ENCODE results near the gene MYBPC3. TPM values are rescaled to one million over a fixed set of nuclear protein-coding genes. Genes with fewer than 3 reads are reported as not detected.
"Not testable (repeated sequence)": the region's sequence is repeated elsewhere in the genome, so short reads cannot be mapped to it uniquely, and the experiment has no call there.

Gene MYBPC3
- total and polyA plus RNA-seq, 2 donors (not counting 3 experiments of a cell fraction or from before 2014, with no cell fraction given) = not detected

GRCh38 chr11:47335733-47336132, 16.8 kb downstream of the MYBPC3 start:
- Histone ChIP-seq H3K4me1 (ENCODE audit: control insufficient read depth, extremely low read depth, insufficient read depth, low read length) (no peaks in the 10 kb centered on the region), H4K20me1 (replicated peaks; ENCODE audit: control insufficient read depth, extremely low read depth, insufficient read depth, low read length) (no peaks in the 10 kb centered on the region), H3K79me2 (ENCODE audit: control insufficient read depth, insufficient read depth, low read length) (no peaks in the 10 kb centered on the region), H3K36me3 (ENCODE audit: control insufficient read depth in 2 of 2, extremely low read depth in 1 of 2, insufficient read depth in 2 of 2, low read length in 2 of 2) (no peaks in the 10 kb centered on the region), H3K4me3 (replicated peaks in 1 of 3; ENCODE audit: insufficient read depth in 1 of 3, low read depth in 1 of 3, low read length in 3 of 3) (no peak overlapping the region), H3K27me3 (ENCODE audit: control insufficient read depth in 2 of 2, insufficient read depth in 2 of 2, low read length in 2 of 2) (no peaks in the 10 kb centered on the region), H2AFZ (ENCODE audit: low read depth, low read length) (no peak overlapping the region), H3K4me2 (ENCODE audit: insufficient read depth, low read length) (no peak overlapping the region), H3K9me1 (replicated peaks; ENCODE audit: control insufficient read depth, extremely low read depth, insufficient read depth, low read length) (no peaks in the 10 kb centered on the region), H3K9ac (replicated peaks; ENCODE audit: extremely low read depth, insufficient read depth, low read length) (no peak overlapping the region), H3K27ac (ENCODE audit: insufficient read depth, low read depth, low read length) (no peak overlapping the region), H3K9me3 (replicated peaks; ENCODE audit: control insufficient read depth, insufficient read depth, low read length) (no peaks in the 10 kb centered on the region)
- ChIA-PET CTCF (interaction anchor here (1.0 kb wide), 2 partner anchors 19 to 32 kb away, joined by 4 to 5 read pairs; no protein-coding TSS in a partner anchor), POLR2A (interaction anchor here (0.6 kb wide), 1 partner anchor 35 kb away, joined by 5 read pairs; no protein-coding TSS in a partner anchor)
- intact Hi-C loops (cut with micrococcal nuclease) (no loop called here), dilution Hi-C loops (cut with MboI; ENCODE audit: extremely low pct_ligation_motif_present, low sequenced_read_pairs) (no loop called here)
- FAIRE-seq = no peak
- TF ChIP-seq FOS (IDR thresholded peaks at IDR 0.05; ENCODE audit: borderline replicate concordance, insufficient read depth, low read length) (no peak), POLR2A (IDR thresholded peaks at IDR 0.05; ENCODE audit: low read depth, low read length) (no peak), JUN (IDR thresholded peaks at IDR 0.05; ENCODE audit: borderline replicate concordance, insufficient read depth, insufficient read length, low read depth) (no peak), MAX (IDR thresholded peaks at IDR 0.05; ENCODE audit: insufficient read depth, insufficient read length) (no peak)
- no peak for DNase-seq (ENCODE audit: low read depth, low spot score)
- BruUV-seq (replicated peaks) = no TSS peak

GRCh38 chr11:47334699-47335411, 17.6 kb downstream of the MYBPC3 start:
- H3K79me2 ChIP-seq (ENCODE audit: control insufficient read depth, insufficient read depth, low read length); H3K9ac ChIP-seq (replicated peaks; ENCODE audit: extremely low read depth, insufficient read depth, low read length); BruUV-seq (replicated peaks); H3K36me3 ChIP-seq (ENCODE audit: control insufficient read depth in 2 of 2, extremely low read depth in 1 of 2, insufficient read depth in 2 of 2, low read length in 2 of 2); H3K27ac ChIP-seq (ENCODE audit: insufficient read depth, low read depth, low read length); H3K27me3 ChIP-seq (ENCODE audit: control insufficient read depth in 2 of 2, insufficient read depth in 2 of 2, low read length in 2 of 2); H3K4me3 ChIP-seq (replicated peaks in 1 of 3; ENCODE audit: insufficient read depth in 1 of 3, low read depth in 1 of 3, low read length in 3 of 3); H3K4me1 ChIP-seq (ENCODE audit: control insufficient read depth, extremely low read depth, insufficient read depth, low read length); FAIRE-seq; H2AFZ ChIP-seq (ENCODE audit: low read depth, low read length); H3K9me3 ChIP-seq (replicated peaks; ENCODE audit: control insufficient read depth, insufficient read depth, low read length); H3K9me1 ChIP-seq (replicated peaks; ENCODE audit: control insufficient read depth, extremely low read depth, insufficient read depth, low read length); H3K4me2 ChIP-seq (ENCODE audit: insufficient read depth, low read length); dilution Hi-C loops (cut with MboI; ENCODE audit: extremely low pct_ligation_motif_present, low sequenced_read_pairs); intact Hi-C loops (cut with micrococcal nuclease); H4K20me1 ChIP-seq (replicated peaks; ENCODE audit: control insufficient read depth, extremely low read depth, insufficient read depth, low read length); DNase-seq (ENCODE audit: low read depth, low spot score): not testable (repeated sequence)
- CTCF ChIA-PET = interaction anchor here (1.0 kb wide), 2 partner anchors 20 to 31 kb away, joined by 4 to 5 read pairs; no protein-coding TSS in a partner anchor
- POLR2A ChIA-PET = interaction anchor here (0.6 kb wide), 1 partner anchor 34 kb away, joined by 5 read pairs; no protein-coding TSS in a partner anchor

Data from endothelial cell of umbilical vein (primary cell).